Retinal pigment epithelial cell (primary cell): Measurements from ENCODE around the gene GABRB3.

Experiments used
- DNase-seq: peaks from one replicate; pipeline ENCODE4 v3.0.0-alpha.2; 2010; ENCODE audit warnings: low read depth
- H3K4me3 ChIP-seq: 2 replicates; pipeline ENCODE4 v1.5.1; 2011; ENCODE audit warnings: mild to moderate bottlenecking, low read length, control low read depth, moderate library complexity
- CTCF ChIP-seq: conservative IDR thresholded peaks from 2 replicates; pipeline ENCODE4 v1.5.1; 2011; ENCODE audit warnings: low read depth, low read length, control low read depth, inconsistent platforms

GABRB3 gene

GRCh38 chr15:26550880-26551279 is 222.0 kb downstream of the GABRB3 start:
- no peak overlapping the region for H3K4me3 ChIP-seq
- no peak for DNase-seq
- TF ChIP-seq CTCF, result no peak

GRCh38 chr15:26537663-26538062 is 235.2 kb downstream of the GABRB3 start:
- TF ChIP-seq CTCF, result no peak
- no peak overlapping the region for H3K4me3 ChIP-seq
- DNase-seq, result no peak

- no peak for TF ChIP-seq CTCF
Measured at GRCh38 chr15:26531489-26531888, 241.4 kb downstream of the GABRB3 start.

GRCh38 chr15:26525096-26525495 is 247.8 kb downstream of the GABRB3 start:
- DNase-seq, result no peak
- TF ChIP-seq CTCF, result no peak

More at GRCh38 chr15:26531489-26531888, 241.4 kb downstream of the GABRB3 start:
- no peak for DNase-seq
- H3K4me3 ChIP-seq, result no peak overlapping the region

GRCh38 chr15:26521691-26522198 is 251.1 kb downstream of the GABRB3 start:
- no peak overlapping the region for H3K4me3 ChIP-seq
- no peak for DNase-seq
- TF ChIP-seq CTCF, result no peak

More at GRCh38 chr15:26525096-26525495, 247.8 kb downstream of the GABRB3 start:
- no peak overlapping the region for H3K4me3 ChIP-seq

GRCh38 chr15:26521130-26521529 is 251.7 kb downstream of the GABRB3 start:
- no peak overlapping the region for H3K4me3 ChIP-seq
- TF ChIP-seq CTCF, result no peak
- no peak for DNase-seq

GRCh38 chr15:26518885-26519284 is 254.0 kb downstream of the GABRB3 start:
- DNase-seq, result no peak
- no peak for TF ChIP-seq CTCF

More at GRCh38 chr15:26518885-26519284, 254.0 kb downstream of the GABRB3 start:
- no peak overlapping the region for H3K4me3 ChIP-seq
